Natural killer cell (primary cell): Measurements from ENCODE around the gene SAXO1. TPM values are rescaled to one million over a fixed set of nuclear protein-coding genes. Genes with fewer than 3 reads are reported as not detected.

Source experiments
- ATAC-seq, 3 donors: fragments of 150-1000 bp in 2 of 3; fragments of 200-7000 bp in 1 of 3; cut with Tn5 transposase; 1 replicate in 1 of 3; 2 replicates in 2 of 3; pipeline ENCODE4 v1.10.0; 2021; ENCODE audit warnings: mild to moderate bottlenecking in 2 of 3, moderate library complexity in 2 of 3
- DNase-seq, 2 donors: peaks; one replicate each; pipeline versions ENCODE4 v3.0.0 to v3.0.0-alpha.2; 2013 to 2021; ENCODE audit warnings: mixed read lengths in 1 of 2
- H3K27ac ChIP-seq: one replicate; pipeline ENCODE4 v1.5.1; 2013; ENCODE audit warnings: mild to moderate bottlenecking, low read length
- H3K27me3 ChIP-seq: one replicate; pipeline ENCODE4 v1.6.1; 2013; ENCODE audit warnings: low read length; ENCODE audit not compliant: control insufficient read depth, insufficient read depth
- H3K36me3 ChIP-seq: one replicate; pipeline ENCODE4 v1.6.1; 2013; ENCODE audit warnings: low read length; ENCODE audit not compliant: control insufficient read depth, insufficient read depth
- H3K4me1 ChIP-seq: one replicate; pipeline ENCODE4 v1.6.1; 2013; ENCODE audit warnings: low read length; ENCODE audit not compliant: control insufficient read depth, insufficient read depth
- H3K4me3 ChIP-seq: one replicate; pipeline ENCODE4 v1.5.1; 2013; ENCODE audit warnings: low read length
- H3K9me3 ChIP-seq: one replicate; pipeline ENCODE4 v1.6.1; 2013; ENCODE audit warnings: low read length; ENCODE audit not compliant: control insufficient read depth, insufficient read depth
- H3K27ac Mint-ChIP-seq, 2 donors: one replicate each; pipeline ENCODE4 v1.8.0; 2022; ENCODE audit warnings: mild to moderate bottlenecking in 2 of 2, mixed read lengths in 2 of 2, moderate library complexity in 1 of 2
- H3K27me3 Mint-ChIP-seq, 2 donors: one replicate each; pipeline ENCODE4 v1.8.0; 2022; ENCODE audit warnings: low read depth in 2 of 2, mixed read lengths in 2 of 2
- H3K36me3 Mint-ChIP-seq: one replicate; pipeline ENCODE4 v1.8.0; 2022; ENCODE audit warnings: mixed read lengths
- H3K4me1 Mint-ChIP-seq, 2 donors: one replicate each; pipeline ENCODE4 v1.8.0; 2022; ENCODE audit warnings: mixed read lengths in 2 of 2
- H3K4me3 Mint-ChIP-seq: one replicate; pipeline ENCODE4 v1.8.0; 2022; ENCODE audit warnings: mild to moderate bottlenecking, moderate library complexity, mixed read lengths
- H3K9me3 Mint-ChIP-seq, 2 donors: one replicate each; pipeline ENCODE4 v1.8.0; 2022; ENCODE audit warnings: mixed read lengths in 2 of 2
- CTCF ChIP-seq: fragments of 200-600 bp; IDR thresholded peaks from one replicate; pipeline ENCODE4 v1.8.0; 2022; ENCODE audit warnings: antibody characterized with exemption
- WGBS: methylation state at CpG from one replicate; pipeline ENCODE4 v1.1.7; 2013; ENCODE audit warnings: missing lambda C conversion rate; ENCODE audit not compliant: insufficient coverage; 5-methylcytosine and 5-hydroxymethylcytosine counted together
- intact Hi-C: fragments of 100-400 bp; cut with micrococcal nuclease; formaldehyde crosslinking; loops from one replicate; pipeline ENCODE4 v1.14.2; 2022
- total RNA-seq, 4 donors: library from RNA; stranded (reverse); fragments of 120-200 nt in 1 of 4; gene quantifications; one replicate each; pipeline versions ENCODE4 v1.2.3 to v1.2.4, GENCODE V29; 2013 to 2022

Gene SAXO1
- total RNA-seq, 3 donors from 2014 or later (not counting 1 experiment from before 2014, with no cell fraction given) = 0.21 to 0.28 TPM; not detected in 1

- Histone ChIP-seq H3K4me3 (no peak overlapping the region), H3K27me3 (no peaks in the 10 kb centered on the region), H3K27ac (no peak overlapping the region), H3K36me3 (no peaks in the 10 kb centered on the region), H3K9me3 (no peaks in the 10 kb centered on the region), H3K4me1 (no peaks in the 10 kb centered on the region)
- ATAC-seq (no peak), DNase-seq (no peak)
- Mint-ChIP-seq H3K9me3 (no peaks in the 10 kb centered on the region), H3K4me1 (no peaks in the 10 kb centered on the region), H3K27ac (no peak overlapping the region), H3K4me3 (no peak overlapping the region), H3K27me3 (no peaks in the 10 kb centered on the region), H3K36me3 (no peaks in the 10 kb centered on the region)
- intact Hi-C loops = no loop called here
- TF ChIP-seq CTCF = no peak
- WGBS = 74% methylated on average over 3 of the region's 3 CpGs
Measured at GRCh38 chr9:18926513-18926912, 106.5 kb downstream of the SAXO1 start.

- no peaks in the 10 kb centered on the region for H3K36me3 Mint-ChIP-seq
- ATAC-seq (no peak), DNase-seq (no peak)
- H3K27ac Mint-ChIP-seq = no peak overlapping the region
- H3K27me3 Mint-ChIP-seq = no peaks in the 10 kb centered on the region
- Histone ChIP-seq H3K36me3 (no peaks in the 10 kb centered on the region), H3K9me3 (no peaks in the 10 kb centered on the region), H3K4me1 (no peaks in the 10 kb centered on the region), H3K27me3 (no peaks in the 10 kb centered on the region), H3K27ac (no peak overlapping the region), H3K4me3 (no peak overlapping the region)
- intact Hi-C loops = no loop called here
- no peak overlapping the region for H3K4me3 Mint-ChIP-seq
- no peak for TF ChIP-seq CTCF
- no peaks in the 10 kb centered on the region for H3K4me1 Mint-ChIP-seq
- H3K9me3 Mint-ChIP-seq = no peaks in the 10 kb centered on the region
Measured at GRCh38 chr9:18925880-18926279, 107.1 kb downstream of the SAXO1 start.

- Mint-ChIP-seq H3K4me1 (no peaks in the 10 kb centered on the region), H3K27me3 (peaks cover 0 to 4% of the 10 kb centered on the region in 2 donors), H3K9me3 (no peaks in the 10 kb centered on the region), H3K4me3 (no peak overlapping the region), H3K36me3 (no peaks in the 10 kb centered on the region), H3K27ac (no peak overlapping the region)
- Histone ChIP-seq H3K27me3 (no peaks in the 10 kb centered on the region), H3K27ac (no peak overlapping the region), H3K4me3 (no peak overlapping the region), H3K4me1 (no peaks in the 10 kb centered on the region), H3K9me3 (no peaks in the 10 kb centered on the region), H3K36me3 (no peaks in the 10 kb centered on the region)
- no peak for DNase-seq
- intact Hi-C loops = no loop called here
- WGBS = 87% methylated on average over 5 of the region's 6 CpGs
- ATAC-seq = no peak
- TF ChIP-seq CTCF = no peak
Measured at GRCh38 chr9:18923671-18924430, 109.2 kb downstream of the SAXO1 start.

- no peaks in the 10 kb centered on the region for H3K27me3 ChIP-seq
- H3K4me1 ChIP-seq = no peaks in the 10 kb centered on the region
- no peak overlapping the region for H3K27ac ChIP-seq
- H3K9me3 Mint-ChIP-seq = no peaks in the 10 kb centered on the region
- no peak for TF ChIP-seq CTCF
- no peak overlapping the region for H3K27ac Mint-ChIP-seq
- no peak overlapping the region for H3K4me3 Mint-ChIP-seq
- intact Hi-C loops = no loop called here
- H3K9me3 ChIP-seq = no peaks in the 10 kb centered on the region
- no peaks in the 10 kb centered on the region for H3K4me1 Mint-ChIP-seq
- no peak for DNase-seq
- no peaks in the 10 kb centered on the region for H3K36me3 Mint-ChIP-seq
- 43% methylated on average over 2 of the region's 2 CpGs for WGBS
- no peak overlapping the region for H3K4me3 ChIP-seq
- no peak for ATAC-seq
- H3K27me3 Mint-ChIP-seq = peaks cover 0 to 6% of the 10 kb centered on the region in 2 donors
- no peaks in the 10 kb centered on the region for H3K36me3 ChIP-seq
Measured at GRCh38 chr9:18923167-18923566, 109.8 kb downstream of the SAXO1 start.
